Measurements from ENCODE around the gene SOX5. TPM values are rescaled to one million over a fixed set of nuclear protein-coding genes. Genes with fewer than 3 reads are reported as not detected.

The SOX5 gene
- total and polyA plus RNA-seq, 2 donors (not counting 1 experiment from before 2014, with no cell fraction given) = 3.9 to 17.2 TPM

DNA sequence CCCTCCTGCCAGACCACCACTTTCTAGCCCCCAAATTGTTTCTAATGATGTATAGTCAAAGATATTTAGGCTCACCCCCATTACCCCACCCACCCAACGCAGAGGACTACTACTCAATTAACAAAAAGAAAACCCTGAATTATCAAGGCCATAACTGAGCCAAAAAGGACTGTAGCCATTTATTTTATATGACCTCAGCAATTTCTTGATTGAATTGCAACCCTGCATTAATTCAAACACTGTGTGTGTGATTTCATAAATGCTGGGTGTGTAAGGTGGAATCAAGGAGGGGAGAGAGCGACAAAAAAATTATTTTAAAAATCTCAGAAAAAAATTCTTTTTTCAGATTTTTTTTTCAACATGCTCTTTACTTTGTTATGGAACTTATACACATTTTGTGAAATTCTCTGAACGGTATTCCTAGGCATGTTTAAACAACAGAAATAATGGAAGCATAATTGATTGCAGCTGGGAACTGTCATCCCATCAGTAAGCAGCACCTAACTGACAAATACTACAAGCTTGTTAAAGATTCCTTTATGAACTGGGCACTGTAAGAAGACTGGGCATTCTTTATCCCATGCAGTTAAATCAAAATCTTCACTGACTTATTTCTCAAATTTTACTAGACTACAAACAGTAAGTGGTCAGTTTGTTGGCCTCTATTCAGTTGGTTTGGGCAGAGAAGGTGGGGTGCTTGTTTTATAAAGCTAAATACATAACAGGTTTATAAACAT is 179.1 kb downstream of the SOX5 start:
- no peak for DNase-seq
- no peaks in the 10 kb centered on the region for H4K20me1 ChIP-seq (ENCODE audit: control insufficient read depth, insufficient read depth, low read length, poor library complexity, severe bottlenecking)
- H3K27me3 ChIP-seq (replicated peaks in 1 of 4; ENCODE audit: control extremely low read depth in 1 of 4, control insufficient read depth in 3 of 4, insufficient read depth in 4 of 4, low read length in 3 of 4) = no peaks in the 10 kb centered on the region
- H3K27ac ChIP-seq (ENCODE audit: low read length in 2 of 2) = no peak overlapping the region
- H3K9ac ChIP-seq (ENCODE audit: low read length) = no peak overlapping the region
- WGBS (ENCODE audit: insufficient coverage) = no CpG with 5 or more reads among the region's 3 CpGs
- intact Hi-C loops (cut with micrococcal nuclease) = no loop called here
- no peaks in the 10 kb centered on the region for H3K4me1 ChIP-seq (ENCODE audit: control insufficient read depth in 2 of 2, insufficient read depth in 2 of 2, low read length in 2 of 2)
- H3K9me3 Mint-ChIP-seq (ENCODE audit: insufficient read depth) = no peaks in the 10 kb centered on the region
- H2AFZ ChIP-seq (ENCODE audit: insufficient read depth, low read depth, low read length, poor library complexity, severe bottlenecking) = no peak overlapping the region
- no peaks in the 10 kb centered on the region for H3K36me3 ChIP-seq (replicated peaks in 1 of 2; ENCODE audit: control extremely low read depth in 1 of 2, control insufficient read depth in 1 of 2, extremely low read depth in 1 of 2, insufficient read depth in 2 of 2, low read length in 1 of 2)
- no peaks in the 10 kb centered on the region for H3K79me2 ChIP-seq (ENCODE audit: control insufficient read depth, insufficient read depth, low read length)
- POLR2A ChIA-PET = no interaction called here
- CTCF ChIA-PET = no interaction called here
- no peaks in the 10 kb centered on the region for H3K4me1 Mint-ChIP-seq
- TF ChIP-seq CTCF (IDR thresholded peaks at IDR 0.05) (no peak), EZH2 (IDR thresholded peaks at IDR 0.05; ENCODE audit: borderline replicate concordance, insufficient read depth, low read depth, low read length, poor library complexity, severe bottlenecking) (no peak)
- H3K4me3 Mint-ChIP-seq = no peak overlapping the region
- H3K27me3 Mint-ChIP-seq = no peaks in the 10 kb centered on the region
- H3K4me2 ChIP-seq (replicated peaks; ENCODE audit: low read depth, low read length, poor library complexity, severe bottlenecking) = no peak overlapping the region
- no peaks in the 10 kb centered on the region for H3K9me3 ChIP-seq (ENCODE audit: control extremely low read depth in 1 of 3, control insufficient read depth in 2 of 3, insufficient read depth in 1 of 3, low read length in 2 of 3)
- no peak for ATAC-seq (ENCODE audit: low read depth)
- H3K4me3 ChIP-seq (ENCODE audit: control extremely low read depth in 1 of 5, extremely low read depth in 1 of 5, insufficient read depth in 1 of 5, low read depth in 2 of 5, low read length in 4 of 5) = no peak overlapping the region
- H3K27ac Mint-ChIP-seq = no peak overlapping the region

- TF ChIP-seq EZH2 (IDR thresholded peaks at IDR 0.05; ENCODE audit: borderline replicate concordance, insufficient read depth, low read depth, low read length, poor library complexity, severe bottlenecking) (no peak), CTCF (IDR thresholded peaks at IDR 0.05) (no peak)
- no peaks in the 10 kb centered on the region for H3K27me3 ChIP-seq (replicated peaks in 1 of 4; ENCODE audit: control extremely low read depth in 1 of 4, control insufficient read depth in 3 of 4, insufficient read depth in 4 of 4, low read length in 3 of 4)
- no peaks in the 10 kb centered on the region for H3K9me3 ChIP-seq (ENCODE audit: control extremely low read depth in 1 of 3, control insufficient read depth in 2 of 3, insufficient read depth in 1 of 3, low read length in 2 of 3)
- no peak overlapping the region for H3K4me3 Mint-ChIP-seq
- H3K4me1 Mint-ChIP-seq = no peaks in the 10 kb centered on the region
- no peak overlapping the region for H3K27ac Mint-ChIP-seq
- H2AFZ ChIP-seq (ENCODE audit: insufficient read depth, low read depth, low read length, poor library complexity, severe bottlenecking) = no peak overlapping the region
- H3K9ac ChIP-seq (ENCODE audit: low read length) = no peak overlapping the region
- intact Hi-C loops (cut with micrococcal nuclease) = no loop called here
- no peaks in the 10 kb centered on the region for H3K36me3 ChIP-seq (replicated peaks in 1 of 2; ENCODE audit: control extremely low read depth in 1 of 2, control insufficient read depth in 1 of 2, extremely low read depth in 1 of 2, insufficient read depth in 2 of 2, low read length in 1 of 2)
- no peaks in the 10 kb centered on the region for H3K27me3 Mint-ChIP-seq
- no peak overlapping the region for H3K27ac ChIP-seq (ENCODE audit: low read length in 2 of 2)
- H3K4me2 ChIP-seq (replicated peaks; ENCODE audit: low read depth, low read length, poor library complexity, severe bottlenecking) = no peak overlapping the region
- no peak overlapping the region for H3K4me3 ChIP-seq (ENCODE audit: control extremely low read depth in 1 of 5, extremely low read depth in 1 of 5, insufficient read depth in 1 of 5, low read depth in 2 of 5, low read length in 4 of 5)
- no peaks in the 10 kb centered on the region for H3K4me1 ChIP-seq (ENCODE audit: control insufficient read depth in 2 of 2, insufficient read depth in 2 of 2, low read length in 2 of 2)
- no peak for DNase-seq
- no peaks in the 10 kb centered on the region for H3K79me2 ChIP-seq (ENCODE audit: control insufficient read depth, insufficient read depth, low read length)
- H3K9me3 Mint-ChIP-seq (ENCODE audit: insufficient read depth) = no peaks in the 10 kb centered on the region
- no CpG with 5 or more reads among the region's 2 CpGs for WGBS (ENCODE audit: insufficient coverage)
- POLR2A ChIA-PET = no interaction called here
- CTCF ChIA-PET = no interaction called here
- no peaks in the 10 kb centered on the region for H4K20me1 ChIP-seq (ENCODE audit: control insufficient read depth, insufficient read depth, low read length, poor library complexity, severe bottlenecking)
- no peak for ATAC-seq (ENCODE audit: low read depth)
Measured at GRCh38 chr12:23767834-23768233, 181.6 kb downstream of the SOX5 start.

Data from B cell (primary cell).